HG02970 (cell line): Measurements from ENCODE around the gene MYL10.
"Not testable (repeated sequence)": the region's sequence is repeated elsewhere in the genome, so short reads cannot be mapped to it uniquely, and the experiment has no call there.

Experiments
- ATAC-seq: cut with Tn5 transposase; IDR thresholded peaks from one replicate; pipeline ENCODE4 v1.9.1; 2021; ENCODE audit warnings: mild to moderate bottlenecking, moderate library complexity, moderate number of reproducible peaks; ENCODE audit not compliant: unreplicated experiment, low FRiP score

MYL10 gene

DNA sequence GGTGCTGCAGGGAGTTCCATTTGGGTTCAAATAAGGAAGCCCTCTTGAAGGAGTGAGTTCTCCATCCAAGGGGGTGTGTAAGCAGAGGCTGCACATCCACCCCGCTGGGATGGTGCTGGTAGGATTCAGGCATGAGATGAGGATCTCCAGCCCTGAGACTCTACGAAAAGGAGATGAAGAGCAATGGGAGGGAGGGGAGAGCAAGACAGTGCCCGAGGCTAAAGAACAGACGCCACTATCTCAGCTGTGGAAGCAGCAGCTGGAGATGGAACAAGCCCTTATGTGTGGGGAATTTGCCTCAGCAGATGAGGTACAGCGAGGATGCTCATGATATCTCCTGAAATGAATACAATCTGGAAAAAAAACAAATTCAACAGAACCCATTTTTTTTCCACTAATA is 28.1 kb upstream of the MYL10 start:
- ATAC-seq = no peak

GRCh38 chr7:101651112-101651511 is 22.0 kb upstream of the MYL10 start:
- no peak for ATAC-seq

DNA sequence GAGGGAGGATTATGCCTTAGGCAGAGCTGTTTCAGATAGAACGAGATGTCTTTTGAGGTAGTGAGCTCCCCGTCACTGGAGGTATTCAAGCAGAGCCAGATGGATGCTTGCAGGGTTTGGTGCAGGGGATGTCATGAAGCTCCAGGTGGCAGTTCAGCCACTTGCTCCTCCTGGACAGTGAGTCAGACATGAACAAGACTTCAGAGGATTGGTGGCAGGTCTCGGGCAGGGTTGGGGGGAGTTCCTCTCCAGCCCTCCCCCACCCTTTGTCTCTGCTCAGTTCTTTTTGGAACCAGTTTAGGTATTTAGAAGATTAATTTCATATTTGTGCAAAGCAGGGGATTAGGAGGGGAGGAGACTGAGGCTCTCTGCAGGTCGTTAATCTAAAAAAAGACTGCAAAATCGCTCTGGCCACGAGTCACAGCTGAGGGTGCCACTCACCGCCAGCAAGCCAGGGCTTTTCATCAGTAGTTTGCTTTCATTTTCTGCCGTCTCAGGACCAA is 21.5 kb upstream of the MYL10 start:
- ATAC-seq = no peak

GRCh38 chr7:101647876-101648275 is 18.8 kb upstream of the MYL10 start:
- ATAC-seq = not testable (repeated sequence)

DNA sequence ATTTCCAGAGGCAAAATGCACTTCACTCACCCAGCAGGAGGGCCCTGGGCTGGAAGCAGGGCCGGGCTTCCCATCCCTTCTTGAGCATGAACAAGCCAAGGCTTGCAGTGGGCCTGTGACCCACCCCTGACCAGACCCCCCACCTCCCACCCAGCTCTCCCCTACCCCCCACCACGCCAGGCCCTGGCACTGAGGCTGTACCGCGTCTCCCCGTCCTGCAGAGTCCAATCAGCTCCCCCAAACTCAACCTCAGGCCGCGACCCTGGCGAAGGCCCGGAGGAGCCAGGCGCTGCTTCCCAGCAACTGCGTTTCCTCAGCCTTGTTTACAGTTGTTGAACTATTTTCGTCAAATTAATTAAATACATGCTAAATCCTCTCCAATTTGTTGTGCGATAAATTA is 16.9 kb upstream of the MYL10 start:
- ATAC-seq = no peak

DNA sequence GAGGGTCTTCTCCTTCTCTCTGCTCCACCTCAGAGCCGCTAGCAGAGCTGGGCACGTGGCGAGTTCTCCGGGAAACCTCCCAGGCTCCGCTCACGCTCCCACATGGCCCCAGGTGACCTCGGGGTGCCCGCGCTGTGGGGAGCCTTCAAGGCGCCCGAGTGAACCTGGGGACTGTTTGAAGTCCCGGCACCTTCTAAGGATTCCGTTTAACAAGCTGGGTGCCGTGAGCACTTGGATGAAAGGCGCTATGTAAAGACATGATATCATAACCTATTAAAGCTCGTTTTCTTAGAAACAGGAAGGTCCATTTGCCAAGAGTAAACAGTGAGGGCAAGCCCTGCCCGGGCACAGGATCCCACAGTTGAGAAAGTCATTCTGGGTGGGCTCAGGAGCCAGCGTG is 15.8 kb upstream of the MYL10 start:
- no peak for ATAC-seq

DNA sequence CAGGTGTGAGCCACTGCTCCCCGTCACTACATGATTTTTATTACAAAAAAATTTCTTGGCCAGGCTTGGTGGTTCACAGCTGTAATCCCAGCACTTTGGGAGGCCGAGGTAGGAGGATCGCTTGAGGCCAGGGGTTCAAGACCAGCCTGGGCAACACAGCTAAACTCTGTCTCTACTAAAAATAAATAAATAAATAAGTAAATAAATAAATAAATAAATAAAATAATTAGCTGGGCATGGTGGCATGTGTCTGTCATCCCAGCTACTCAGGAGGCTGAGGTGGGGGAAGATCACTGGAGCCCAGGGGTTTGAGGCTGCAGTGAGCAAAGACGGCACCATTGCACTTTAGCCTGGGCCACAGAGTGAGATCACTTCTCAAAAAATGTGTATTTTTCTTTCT is 10.0 kb upstream of the MYL10 start:
- ATAC-seq = not testable (repeated sequence)

- no peak for ATAC-seq
Measured at GRCh38 chr7:101636822-101637623, 7.9 kb upstream of the MYL10 start.

DNA sequence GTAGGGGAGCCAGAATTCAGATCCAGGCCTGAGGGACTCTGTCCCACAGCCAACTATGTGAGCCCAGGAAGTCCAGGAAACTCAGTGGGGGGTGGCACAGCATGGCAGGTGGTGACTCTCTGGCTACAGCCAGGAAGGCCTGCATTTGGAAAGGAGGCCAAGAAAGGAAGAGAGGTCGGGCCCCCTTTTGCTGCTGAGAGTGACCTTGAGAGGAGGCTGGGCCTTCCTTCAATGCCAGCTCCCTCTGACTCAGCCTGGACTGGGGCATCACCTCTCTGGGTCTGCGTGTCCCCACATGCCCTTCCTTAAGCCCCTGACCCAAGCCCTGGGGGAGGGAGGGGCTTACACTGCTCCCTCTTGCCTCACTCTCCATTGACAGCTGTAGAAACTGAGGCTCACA is 6.4 kb upstream of the MYL10 start:
- no peak for ATAC-seq

DNA sequence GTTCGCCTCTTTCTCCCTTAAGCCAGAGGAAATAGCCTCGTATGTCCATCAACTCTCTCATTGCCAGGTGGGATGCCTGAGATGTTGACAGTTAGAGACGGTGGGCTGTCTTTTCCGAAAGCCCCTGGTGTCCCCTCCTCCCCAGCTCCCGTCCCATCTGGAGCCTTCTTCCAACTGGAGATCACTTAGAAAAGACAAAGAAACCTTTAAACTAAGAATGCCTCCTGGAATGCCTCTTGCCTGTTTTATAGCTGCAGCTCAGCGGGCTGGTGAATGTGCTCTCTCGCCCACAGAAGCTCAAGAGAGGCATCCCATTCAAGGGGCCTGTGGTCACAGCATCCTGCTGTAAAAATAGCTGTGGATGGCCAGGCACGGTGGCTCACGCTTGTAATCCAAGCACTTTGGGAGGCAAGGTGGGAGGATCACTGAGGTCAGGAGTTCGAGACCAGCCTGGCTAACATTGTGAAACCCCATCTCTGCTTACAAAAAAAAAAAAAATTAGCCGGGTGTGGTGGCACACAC is 5.2 kb upstream of the MYL10 start:
- no peak for ATAC-seq

GRCh38 chr7:101633511-101633910 is 4.4 kb upstream of the MYL10 start:
- ATAC-seq = no peak

GRCh38 chr7:101632641-101633040 is 3.5 kb upstream of the MYL10 start:
- no peak for ATAC-seq

DNA sequence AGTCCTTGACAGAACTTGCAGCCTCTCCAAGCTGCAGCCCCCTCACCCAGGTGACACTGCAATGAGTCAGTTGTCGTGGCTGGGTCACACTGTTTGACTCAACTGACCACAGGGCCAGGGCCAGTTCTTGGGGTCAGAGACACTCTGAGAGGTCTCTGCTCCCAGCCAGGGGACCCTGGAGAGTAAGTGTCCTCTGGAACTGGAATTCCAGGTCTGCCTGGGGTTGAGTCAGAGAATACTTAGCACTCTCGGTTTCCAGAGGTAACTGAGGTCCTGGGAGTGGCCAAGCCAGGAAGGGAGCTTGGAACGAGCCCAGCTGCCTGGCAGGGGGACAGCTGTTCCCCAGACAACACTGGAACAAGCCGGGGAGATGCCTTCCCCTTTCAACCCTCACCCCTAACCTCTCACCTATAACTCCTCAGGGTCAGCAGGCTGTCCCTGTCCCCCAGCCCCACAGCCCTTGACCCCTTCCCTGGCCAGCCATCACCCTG is 2.2 kb upstream of the MYL10 start:
- no peak for ATAC-seq

GRCh38 chr7:101630591-101630990 is 1.5 kb upstream of the MYL10 start:
- ATAC-seq = no peak

GRCh38 chr7:101628522-101628921 is 574 bp downstream of the MYL10 start:
- ATAC-seq = no peak

- ATAC-seq = no peak
Measured at GRCh38 chr7:101626758-101627157, 2.3 kb downstream of the MYL10 start.

- ATAC-seq = no peak
Measured at GRCh38 chr7:101626069-101626671, 2.9 kb downstream of the MYL10 start.

GRCh38 chr7:101625031-101625791 is 3.9 kb downstream of the MYL10 start:
- ATAC-seq = no peak

DNA sequence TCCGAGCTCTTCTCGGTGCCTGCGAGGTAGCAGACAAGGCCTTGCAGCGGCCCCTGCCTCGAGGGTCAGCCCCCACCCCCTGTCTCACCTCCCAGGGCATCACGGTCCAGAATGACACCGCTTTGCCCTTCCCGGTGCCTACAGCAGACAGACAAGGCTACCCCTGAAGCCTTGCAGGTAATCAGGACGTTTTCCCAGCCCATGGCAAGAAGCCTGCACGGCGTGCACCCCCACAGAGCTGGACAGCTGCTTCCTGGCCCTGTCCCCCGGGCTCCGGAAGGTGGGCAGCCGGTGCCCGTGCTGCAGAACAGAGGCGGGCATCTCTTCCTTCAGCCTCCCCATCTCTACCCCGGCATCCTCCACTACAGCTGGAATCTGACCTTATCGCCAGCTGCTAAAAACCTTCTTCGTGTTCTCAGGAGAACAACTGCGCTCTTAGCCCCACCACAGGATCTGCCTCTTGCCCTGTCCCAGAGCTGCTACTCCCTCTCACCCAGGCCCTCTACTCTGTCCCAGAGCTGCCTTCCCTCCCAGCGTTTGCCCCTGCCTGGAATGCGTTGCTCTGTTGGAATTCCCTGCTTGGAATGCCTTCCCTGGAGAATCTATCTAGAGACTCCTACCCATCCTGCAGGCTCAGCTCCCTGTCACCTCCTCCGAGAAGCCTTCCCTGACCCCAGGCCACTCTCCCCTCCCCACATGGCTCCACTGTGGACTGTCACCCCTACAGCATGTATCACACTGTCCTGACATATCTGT is 4.7 kb downstream of the MYL10 start:
- no peak for ATAC-seq

GRCh38 chr7:101622609-101623173 is 6.4 kb downstream of the MYL10 start:
- no peak for ATAC-seq
